ENCODE data around the gene OR1B1.

OR1B1 gene

DNA sequence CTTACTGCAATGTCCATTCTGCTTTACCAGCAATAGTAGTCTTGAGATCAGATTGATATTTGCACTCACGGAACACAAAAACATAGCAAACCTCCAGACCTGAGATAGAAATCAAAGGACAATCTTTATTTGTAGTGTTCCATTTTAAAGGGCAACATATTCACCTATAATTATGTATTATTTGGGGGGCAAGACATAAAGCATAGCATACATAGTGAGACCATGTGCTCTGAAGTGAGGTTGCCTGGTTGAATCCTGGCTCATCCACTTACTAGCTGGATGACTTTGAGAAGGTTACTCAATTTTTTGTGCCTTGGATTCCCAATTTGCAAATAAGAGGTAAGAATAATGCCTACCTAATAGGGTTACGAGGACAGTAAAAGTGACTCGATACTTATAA is at the start of gene OR1B1:
OR1B1 (minus strand) TSS at position 101 of the 400 bp plus-strand sequence.
- Histone ChIP-seq H3K36me3 (ENCODE audit: insufficient read depth) (no peaks in the 10 kb centered on the region), H4K20me1 (ENCODE audit: insufficient read depth) (no peaks in the 10 kb centered on the region), H3K9ac (no peak within 1 kb of the TSS), H3K4me3 (IDR thresholded peaks at IDR 0.05; ENCODE audit: insufficient read depth, low read depth, low read length) (no peak within 1 kb of the TSS), H3K27ac (no peak within 1 kb of the TSS), H2AFZ (ENCODE audit: low read depth) (no peak within 1 kb of the TSS), H3K27me3 (ENCODE audit: insufficient read depth, low read depth) (no peaks in the 10 kb centered on the region), H3K79me2 (ENCODE audit: insufficient read depth, low read depth) (no peaks in the 10 kb centered on the region), H3K4me2 (no peak within 1 kb of the TSS), H3K4me1 (ENCODE audit: low read depth, poor library complexity, severe bottlenecking) (no peaks in the 10 kb centered on the region)
- TF ChIP-seq, protein P1, sequence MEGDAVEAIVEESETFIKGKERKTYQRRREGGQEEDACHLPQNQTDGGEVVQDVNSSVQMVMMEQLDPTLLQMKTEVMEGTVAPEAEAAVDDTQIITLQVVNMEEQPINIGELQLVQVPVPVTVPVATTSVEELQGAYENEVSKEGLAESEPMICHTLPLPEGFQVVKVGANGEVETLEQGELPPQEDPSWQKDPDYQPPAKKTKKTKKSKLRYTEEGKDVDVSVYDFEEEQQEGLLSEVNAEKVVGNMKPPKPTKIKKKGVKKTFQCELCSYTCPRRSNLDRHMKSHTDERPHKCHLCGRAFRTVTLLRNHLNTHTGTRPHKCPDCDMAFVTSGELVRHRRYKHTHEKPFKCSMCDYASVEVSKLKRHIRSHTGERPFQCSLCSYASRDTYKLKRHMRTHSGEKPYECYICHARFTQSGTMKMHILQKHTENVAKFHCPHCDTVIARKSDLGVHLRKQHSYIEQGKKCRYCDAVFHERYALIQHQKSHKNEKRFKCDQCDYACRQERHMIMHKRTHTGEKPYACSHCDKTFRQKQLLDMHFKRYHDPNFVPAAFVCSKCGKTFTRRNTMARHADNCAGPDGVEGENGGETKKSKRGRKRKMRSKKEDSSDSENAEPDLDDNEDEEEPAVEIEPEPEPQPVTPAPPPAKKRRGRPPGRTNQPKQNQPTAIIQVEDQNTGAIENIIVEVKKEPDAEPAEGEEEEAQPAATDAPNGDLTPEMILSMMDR (conservative IDR thresholded peaks at IDR 0.05; ENCODE audit: low read depth, low read length): no peak

DNA sequence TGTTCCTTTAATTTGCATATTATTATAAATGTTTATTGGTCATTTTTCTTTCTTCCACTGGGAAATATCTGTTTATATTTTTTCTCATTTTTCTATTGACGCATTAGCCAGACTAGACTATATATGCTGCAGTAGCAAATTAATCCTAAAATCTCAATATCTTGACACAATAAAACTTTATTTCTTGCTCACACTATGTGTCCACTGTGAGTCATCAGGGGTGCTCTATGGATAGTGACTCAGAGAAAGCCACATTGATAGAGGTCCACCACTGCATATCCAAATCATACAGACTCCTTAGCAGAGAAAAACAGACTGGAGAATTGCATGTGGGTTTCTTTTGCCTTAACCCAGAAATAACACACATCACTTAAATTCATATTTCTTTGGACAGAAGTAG is 38.3 kb upstream of the OR1B1 start:
- no peak overlapping the region for H3K27ac ChIP-seq

DNA sequence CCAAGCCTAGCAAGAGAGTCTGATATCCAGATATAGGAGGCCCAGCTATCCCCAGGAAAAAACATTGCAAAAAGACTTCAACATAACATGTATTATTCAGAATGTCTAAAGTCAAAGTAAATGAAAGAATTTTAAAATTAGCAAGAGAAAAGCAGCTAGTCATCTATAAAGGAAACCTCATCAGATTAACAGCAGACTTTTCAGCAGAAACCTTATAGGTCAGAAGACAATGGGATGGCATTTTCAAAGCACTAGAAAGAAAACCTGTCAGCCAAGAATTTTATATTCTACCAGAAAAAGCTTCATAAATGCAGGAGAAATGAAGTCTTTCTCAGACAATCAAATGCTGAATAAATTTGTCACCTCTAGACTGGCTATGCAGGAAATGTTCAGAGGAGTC is 27.4 kb upstream of the OR1B1 start:
- Histone ChIP-seq H3K27ac (no peak overlapping the region), H2AFZ (ENCODE audit: low read depth) (no peak overlapping the region), H4K20me1 (ENCODE audit: insufficient read depth) (no peaks in the 10 kb centered on the region), H3K4me2 (no peak overlapping the region), H3K4me3 (IDR thresholded peaks at IDR 0.05; ENCODE audit: insufficient read depth, low read depth, low read length) (no peak overlapping the region), H3K9ac (no peak overlapping the region), H3K4me1 (ENCODE audit: low read depth, poor library complexity, severe bottlenecking) (no peaks in the 10 kb centered on the region), H3K36me3 (ENCODE audit: insufficient read depth) (no peaks in the 10 kb centered on the region), H3K79me2 (ENCODE audit: insufficient read depth, low read depth) (no peaks in the 10 kb centered on the region), H3K27me3 (ENCODE audit: insufficient read depth, low read depth) (no peaks in the 10 kb centered on the region)
- TF ChIP-seq, protein P1 (conservative IDR thresholded peaks at IDR 0.05; ENCODE audit: low read depth, low read length): no peak

More for the DNA sequence above, 38.3 kb upstream of the OR1B1 start:
- H3K27me3 ChIP-seq (ENCODE audit: insufficient read depth, low read depth): no peaks in the 10 kb centered on the region
- no peaks in the 10 kb centered on the region for H3K4me1 ChIP-seq (ENCODE audit: low read depth, poor library complexity, severe bottlenecking)
- H3K9ac ChIP-seq: no peak overlapping the region
- no peaks in the 10 kb centered on the region for H3K36me3 ChIP-seq (ENCODE audit: insufficient read depth)
- H4K20me1 ChIP-seq (ENCODE audit: insufficient read depth): no peaks in the 10 kb centered on the region
- H2AFZ ChIP-seq (ENCODE audit: low read depth): no peak overlapping the region
- no peak overlapping the region for H3K4me3 ChIP-seq (IDR thresholded peaks at IDR 0.05; ENCODE audit: insufficient read depth, low read depth, low read length)
- TF ChIP-seq, protein P1 (conservative IDR thresholded peaks at IDR 0.05; ENCODE audit: low read depth, low read length): no peak
- H3K79me2 ChIP-seq (ENCODE audit: insufficient read depth, low read depth): no peaks in the 10 kb centered on the region
- no peak overlapping the region for H3K4me2 ChIP-seq

DNA sequence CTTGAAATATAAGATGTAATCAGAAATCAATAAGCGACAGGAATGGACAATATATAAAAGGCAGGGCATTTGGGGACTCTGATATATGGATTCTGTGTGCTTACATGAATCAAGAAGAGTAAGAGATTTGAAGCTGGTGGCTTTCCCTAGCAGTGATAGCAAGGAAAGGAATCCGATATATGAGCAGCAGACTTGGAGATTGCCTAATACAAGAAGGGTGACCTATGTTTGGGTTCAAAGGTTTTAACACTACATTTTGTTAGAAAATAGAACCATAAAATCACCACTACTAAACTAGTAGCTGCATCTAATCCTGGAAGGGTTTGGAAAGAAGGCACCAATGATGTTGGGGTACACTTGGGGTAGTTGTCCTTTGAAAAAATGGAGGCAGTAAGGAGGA is 15.1 kb upstream of the OR1B1 start:
- no peak overlapping the region for H2AFZ ChIP-seq (ENCODE audit: low read depth)
- TF ChIP-seq, protein P1 (conservative IDR thresholded peaks at IDR 0.05; ENCODE audit: low read depth, low read length): no peak
- H3K4me3 ChIP-seq (IDR thresholded peaks at IDR 0.05; ENCODE audit: insufficient read depth, low read depth, low read length): no peak overlapping the region
- H3K27ac ChIP-seq: no peak overlapping the region
- H3K9ac ChIP-seq: no peak overlapping the region
- no peaks in the 10 kb centered on the region for H3K4me1 ChIP-seq (ENCODE audit: low read depth, poor library complexity, severe bottlenecking)
- no peaks in the 10 kb centered on the region for H3K36me3 ChIP-seq (ENCODE audit: insufficient read depth)
- H3K27me3 ChIP-seq (ENCODE audit: insufficient read depth, low read depth): no peaks in the 10 kb centered on the region
- no peaks in the 10 kb centered on the region for H3K79me2 ChIP-seq (ENCODE audit: insufficient read depth, low read depth)
- no peak overlapping the region for H3K4me2 ChIP-seq
- H4K20me1 ChIP-seq (ENCODE audit: insufficient read depth): no peaks in the 10 kb centered on the region

All from KMS-11 (cell line).